H1 (cell line): ENCODE results near the gene PASK. TPM values are rescaled to one million over a fixed set of nuclear protein-coding genes. Genes with fewer than 3 reads are reported as not detected.

ENCODE experiments used
- CTCF ChIA-PET: fragments of 300-600 bp; sonication (Branson Sonifier 250); formaldehyde crosslinking; loops from one replicate; lab custom pipeline; 2021; ENCODE audit not compliant: partially characterized antibody; lab: Charles Lee
- POLR2A ChIA-PET: fragments of 300-600 bp; sonication (Branson Sonifier 250); formaldehyde crosslinking; loops from one replicate; lab custom pipeline; 2021; ENCODE audit warnings: inconsistent platforms; ENCODE audit not compliant: partially characterized antibody; lab: Charles Lee
- DNase-seq, 2 experiments: peaks; one replicate each; pipeline versions ENCODE4 v3.0.0 to v3.0.0-alpha.2; 2010 to 2022; ENCODE audit warnings: low spot score in 2 of 2, low read depth in 1 of 2, mixed read lengths in 1 of 2
- FAIRE-seq: peaks from 2 replicates; lab custom pipeline; 2011; peaks lifted over from hg19 to GRCh38; lab: Jason Lieb, UNC
- H2AFZ ChIP-seq: 2 replicates; pipeline ENCODE4 v1.8.1; 2012; ENCODE audit warnings: low read length, inconsistent platforms
- H2AK5ac ChIP-seq: 2 replicates; pipeline ENCODE4 v1.6.1; 2013; ENCODE audit warnings: low read depth, low read length
- H2BK120ac ChIP-seq: replicated peaks from 2 replicates; pipeline ENCODE3; 2013; ENCODE audit warnings: low read depth, low read length, inconsistent platforms
- H2BK12ac ChIP-seq: 2 replicates; pipeline ENCODE4 v1.6.1; 2013; ENCODE audit warnings: low read depth, low read length
- H2BK15ac ChIP-seq: 2 replicates; pipeline ENCODE4 v1.6.1; 2013; ENCODE audit warnings: low read length
- H2BK20ac ChIP-seq: 2 replicates; pipeline ENCODE4 v1.6.1; 2013; ENCODE audit warnings: low read length
- H2BK5ac ChIP-seq: 2 replicates; pipeline ENCODE4 v1.6.1; 2013; ENCODE audit warnings: low read depth, low read length
- H3K14ac ChIP-seq: 2 replicates; pipeline ENCODE4 v1.6.1; 2013; ENCODE audit warnings: inconsistent platforms; ENCODE audit not compliant: insufficient read length
- H3K18ac ChIP-seq: 2 replicates; pipeline ENCODE4 v1.6.1; 2013; ENCODE audit warnings: low read length; ENCODE audit errors: extremely low read depth
- H3K23ac ChIP-seq: 2 replicates; pipeline ENCODE4 v1.6.1; 2013; ENCODE audit warnings: inconsistent platforms; ENCODE audit not compliant: insufficient read length
- H3K23me2 ChIP-seq: 2 replicates; pipeline ENCODE4 v1.6.1; 2013; ENCODE audit warnings: low read depth, low read length
- H3K27ac ChIP-seq: 2 replicates; pipeline ENCODE4 v1.6.1; 2011; ENCODE audit warnings: low read depth, low read length, inconsistent platforms
- H3K27me3 ChIP-seq, 4 experiments: replicated peaks in 1 of 4; 1 replicate in 1 of 4; 2 replicates in 3 of 4; pipeline versions ENCODE4 v1.6.1 to v1.8.1; 2011 to 2013; ENCODE audit warnings: low read length in 3 of 4, mild to moderate bottlenecking in 3 of 4, inconsistent platforms in 2 of 4, mixed read lengths in 2 of 4, moderate library complexity in 1 of 4; ENCODE audit not compliant: control insufficient read depth in 3 of 4, insufficient read depth in 3 of 4; ENCODE audit errors: extremely low read depth in 1 of 4
- H3K36me3 ChIP-seq, 4 experiments: 2 replicates each; pipeline versions ENCODE4 v1.6.1 to v1.8.1; 2011 to 2013; ENCODE audit warnings: mild to moderate bottlenecking in 4 of 4, low read length in 3 of 4, moderate library complexity in 2 of 4, control low read depth in 1 of 4, inconsistent platforms in 1 of 4; ENCODE audit not compliant: insufficient read depth in 4 of 4, control insufficient read depth in 2 of 4
- H3K4ac ChIP-seq: replicated peaks from 2 replicates; pipeline ENCODE3; 2013; ENCODE audit warnings: low read length, low read depth, mixed read lengths, inconsistent platforms; ENCODE audit not compliant: insufficient read length
- H3K4me1 ChIP-seq, 4 experiments: replicated peaks in 1 of 4; 1 replicate in 1 of 4; 2 replicates in 3 of 4; pipeline versions ENCODE4 v1.6.1 to v1.8.1; 2011 to 2013; ENCODE audit warnings: low read length in 3 of 4, inconsistent platforms in 2 of 4, mixed read lengths in 1 of 4; ENCODE audit not compliant: insufficient read depth in 4 of 4, control insufficient read depth in 3 of 4
- H3K4me2 ChIP-seq, 2 experiments: 2 replicates each; pipeline versions ENCODE4 v1.6.1 to v1.8.1; 2011 to 2013; ENCODE audit warnings: low read depth in 2 of 2, low read length in 2 of 2, control low read depth in 1 of 2, inconsistent platforms in 1 of 2, mild to moderate bottlenecking in 1 of 2; ENCODE audit not compliant: insufficient read depth in 1 of 2
- H3K4me3 ChIP-seq, 4 experiments: fragments of 200-600, 300-600 bp in 1 of 4; sonication (generic), shearing (Covaris generic), sonication (Bioruptor Twin) in 1 of 4; 2 replicates each; pipeline versions ENCODE4 v1.5.1 to v1.8.1; 2011 to 2016; ENCODE audit warnings: low read length in 4 of 4, low read depth in 3 of 4, control low read depth in 2 of 4, inconsistent platforms in 2 of 4, mild to moderate bottlenecking in 2 of 4, mixed read lengths in 1 of 4, moderate library complexity in 1 of 4; ENCODE audit not compliant: insufficient read depth in 2 of 4; ENCODE audit errors: extremely low read depth in 1 of 4
- H3K56ac ChIP-seq: replicated peaks from 2 replicates; pipeline ENCODE3; 2013; ENCODE audit warnings: low read depth, mild to moderate bottlenecking, mixed read lengths, low read length, inconsistent platforms; ENCODE audit not compliant: insufficient read length
- H3K79me1 ChIP-seq: 2 replicates; pipeline ENCODE4 v1.6.1; 2013; ENCODE audit warnings: low read depth, low read length, control low read depth
- H3K79me2 ChIP-seq, 2 experiments: 2 replicates each; pipeline versions ENCODE4 v1.6.1 to v1.8.1; 2012 to 2013; ENCODE audit warnings: low read length in 2 of 2, mild to moderate bottlenecking in 2 of 2, inconsistent platforms in 1 of 2; ENCODE audit not compliant: insufficient read depth in 2 of 2, control insufficient read depth in 1 of 2
- H3K9ac ChIP-seq, 4 experiments: replicated peaks in 1 of 4; 1 replicate in 1 of 4; 2 replicates in 3 of 4; pipeline versions ENCODE4 v1.6.1 to v1.8.1; 2011 to 2013; ENCODE audit warnings: low read depth in 3 of 4, low read length in 3 of 4, control low read depth in 2 of 4, mild to moderate bottlenecking in 2 of 4, moderate library complexity in 2 of 4, inconsistent platforms in 1 of 4; ENCODE audit errors: extremely low read depth in 1 of 4
- H3K9me3 ChIP-seq, 2 experiments: 2 replicates each; pipeline versions ENCODE4 v1.6.1 to v1.8.1; 2012 to 2013; ENCODE audit warnings: mild to moderate bottlenecking in 2 of 2, moderate library complexity in 2 of 2, control low read depth in 1 of 2, inconsistent platforms in 1 of 2, low read depth in 1 of 2, low read length in 1 of 2, mixed read lengths in 1 of 2; ENCODE audit not compliant: insufficient read depth in 2 of 2
- H4K20me1 ChIP-seq, 2 experiments: replicated peaks in 1 of 2; 2 replicates each; pipeline versions ENCODE3 to v1.8.1; 2011 to 2013; ENCODE audit warnings: inconsistent platforms in 2 of 2, low read length in 2 of 2, mild to moderate bottlenecking in 1 of 2; ENCODE audit not compliant: insufficient read depth in 2 of 2, control insufficient read depth in 1 of 2
- H4K5ac ChIP-seq: 2 replicates; pipeline ENCODE4 v1.6.1; 2013; ENCODE audit warnings: low read length, low read depth, mixed read lengths, inconsistent platforms; ENCODE audit not compliant: insufficient read length
- H4K8ac ChIP-seq: 2 replicates; pipeline ENCODE4 v1.8.0; 2013; ENCODE audit warnings: mild to moderate bottlenecking, moderate library complexity, low read length, inconsistent platforms; ENCODE audit not compliant: insufficient read depth; ENCODE audit errors: extremely low read depth
- H4K91ac ChIP-seq: replicated peaks from 2 replicates; pipeline ENCODE3; 2013; ENCODE audit warnings: low read length, mixed read lengths, inconsistent platforms; ENCODE audit not compliant: insufficient read length
- CBX8 ChIP-seq: fragments of 300-800, 300-1000 bp; sonication (generic); IDR thresholded peaks from 2 replicates; pipeline ENCODE4 v1.7.1; 2016; ENCODE audit warnings: low read depth, low read length, borderline replicate concordance
- CHD2 ChIP-seq: IDR thresholded peaks from 2 replicates; pipeline ENCODE4 v1.6.1; 2012; ENCODE audit warnings: low read length, improper control_type of control experiment
- CREB1 ChIP-seq: IDR thresholded peaks from 2 replicates; pipeline ENCODE4 v1.6.1; 2012; ENCODE audit warnings: inconsistent platforms
- EGR1 ChIP-seq: IDR thresholded peaks from 2 replicates; pipeline ENCODE4 v1.6.1; 2011; ENCODE audit warnings: low read depth, low read length, borderline replicate concordance
- EZH2 ChIP-seq: fragments of 200-600 bp; sonication (generic); IDR thresholded peaks from 2 replicates; pipeline ENCODE4 v1.7.1; 2012; ENCODE audit warnings: low read depth, mild to moderate bottlenecking, moderate library complexity, low read length, inconsistent platforms; ENCODE audit not compliant: severe bottlenecking
- JUND ChIP-seq: IDR thresholded peaks from 2 replicates; pipeline ENCODE4 v1.6.1; 2011; ENCODE audit warnings: mild to moderate bottlenecking, improper control_type of control experiment, low read length
- KDM4A ChIP-seq: IDR thresholded peaks from one replicate; pipeline ENCODE4 v1.7.1; 2012; ENCODE audit warnings: low read depth, mild to moderate bottlenecking, moderate library complexity, low read length, inconsistent platforms; ENCODE audit not compliant: severe bottlenecking
- POLR2A ChIP-seq, 2 experiments: IDR thresholded peaks; 1 replicate in 1 of 2; 2 replicates in 1 of 2; pipeline ENCODE4 v1.6.1; 2011; ENCODE audit warnings: low read depth in 2 of 2, low read length in 2 of 2, mild to moderate bottlenecking in 2 of 2; ENCODE audit errors: control extremely low read depth in 1 of 2
- SP1 ChIP-seq: IDR thresholded peaks from 2 replicates; pipeline ENCODE4 v1.6.1; 2011; ENCODE audit warnings: low read depth, low read length
- SRF ChIP-seq: IDR thresholded peaks from 2 replicates; pipeline ENCODE4 v1.6.1; 2011; ENCODE audit warnings: mild to moderate bottlenecking, low read depth, low read length, moderate library complexity
- TBP ChIP-seq: IDR thresholded peaks from 2 replicates; pipeline ENCODE4 v1.6.1; 2011; ENCODE audit warnings: low read depth, low read length, improper control_type of control experiment
- TCF12 ChIP-seq: IDR thresholded peaks from 2 replicates; pipeline ENCODE4 v1.6.1; 2011; ENCODE audit warnings: low read depth, mild to moderate bottlenecking, low read length
- WGBS, 2 experiments: shearing (Covaris generic) in 1 of 2; methylation state at CpG; one replicate each; pipeline versions ENCODE4 v1.1.6 to v1.1.7; 2013 to 2015; ENCODE audit warnings: low lambda C conversion rate in 2 of 2, mixed read lengths in 2 of 2, inconsistent platforms in 1 of 2, low coverage in 1 of 2, missing lambda C conversion rate in 1 of 2; ENCODE audit not compliant: insufficient replicate concordance in 2 of 2, insufficient coverage in 1 of 2, insufficient read length in 1 of 2; ENCODE audit errors: extremely low coverage in 1 of 2, missing lambda C conversion rate in 1 of 2; 5-methylcytosine and 5-hydroxymethylcytosine counted together
- polyA plus RNA-seq, 7 experiments: library from polyadenylated mRNA; depleted of rRNA in 3 of 7; stranded (reverse) in 5 of 7; unstranded in 2 of 7; fragments of >200 nt in 5 of 7; fragments of 200-250 nt in 2 of 7; gene quantifications; 1 replicate in 5 of 7; 2 replicates in 1 of 7; 4 replicates in 1 of 7; pipeline versions ENCODE4 v1.2.1 to v1.2.3, GENCODE V29; 2011 to 2013; ENCODE audit warnings: missing spikeins in 2 of 7, mixed read lengths in 2 of 7
- total RNA-seq: library from RNA; stranded (reverse); fragmentation: NEBNext Ultra II Directional; extraction: Animal tissue kit (Norgen Biotek cat#: 25700); gene quantifications from 2 replicates; pipeline ENCODE4 v1.2.1, GENCODE V29; 2021
- TF ChIP-seq, protein P1 (sequence below): IDR thresholded peaks from 2 replicates; pipeline ENCODE4 v1.6.1; 2012; ENCODE audit warnings: inconsistent platforms

PASK gene
- total and polyA plus RNA-seq, 2 of the 8 experiments (the other 6 are each of a cell fraction or from before 2014, with no cell fraction given): 20.5 to 66.1 TPM

DNA sequence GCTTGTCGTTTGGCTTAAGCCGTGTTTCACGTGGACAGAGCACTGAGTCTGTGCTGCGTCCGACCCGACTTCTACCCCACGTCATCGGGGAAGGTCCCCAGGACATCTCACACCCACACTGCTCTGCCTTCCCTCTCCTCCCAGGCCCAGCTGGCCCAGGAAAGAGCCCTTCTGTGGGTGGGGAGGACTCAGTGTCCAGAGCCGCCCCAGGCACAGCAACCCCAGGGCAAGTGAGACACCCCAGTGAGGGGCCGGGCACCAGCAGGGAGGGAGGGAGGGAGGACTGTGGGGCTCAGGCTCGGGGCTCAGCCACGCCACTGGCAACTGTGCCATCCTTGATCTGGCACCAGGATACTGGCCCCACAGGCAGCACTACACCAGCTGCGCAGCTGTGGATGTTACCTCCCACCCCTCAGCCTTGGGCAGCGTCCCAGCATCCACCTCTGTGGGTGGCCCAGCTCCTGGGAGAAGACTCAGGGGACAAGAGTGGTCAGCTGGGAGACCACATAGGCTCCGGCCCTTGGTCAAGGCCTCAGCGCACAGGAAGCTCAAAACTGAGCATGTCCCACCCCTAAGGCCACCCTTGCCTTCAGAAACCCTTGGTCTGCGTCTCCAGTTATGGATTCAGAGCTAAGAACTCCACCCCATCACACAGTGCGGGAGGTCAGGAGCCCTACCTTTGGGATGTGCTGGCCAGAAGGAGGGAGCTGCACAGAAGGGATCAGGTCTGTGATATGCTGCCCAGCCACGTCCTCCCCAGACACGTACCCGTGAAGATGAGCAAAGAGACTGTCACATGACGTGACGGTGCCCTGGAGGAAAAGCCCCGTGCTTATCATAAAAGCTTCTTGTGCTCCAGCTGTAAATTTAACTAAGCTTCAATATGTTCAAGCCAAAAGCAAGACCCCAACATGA lies 11.7 kb downstream of the PASK start:
- Histone ChIP-seq H2BK20ac (no peak overlapping the region), H3K4ac (no peak overlapping the region), H3K9me3 (no peaks in the 10 kb centered on the region), H3K14ac (no peak overlapping the region), H2BK15ac (no peak overlapping the region), H3K23ac (no peak overlapping the region), H4K91ac (no peak overlapping the region), H2BK12ac (no peak overlapping the region), H2AFZ (no peak overlapping the region), H3K4me3 (no peak overlapping the region), H4K8ac (no peak overlapping the region), H3K79me1 (no peaks in the 10 kb centered on the region; the same call in none of the 2 replicates), H2BK120ac (no peak overlapping the region), H3K23me2 (no peaks in the 10 kb centered on the region), H3K27ac (no peak overlapping the region), H3K27me3 (no peaks in the 10 kb centered on the region), H4K5ac (no peak overlapping the region), H3K18ac (no peak overlapping the region), H3K4me1 (no peaks in the 10 kb centered on the region), H3K56ac (no peak overlapping the region), H3K4me2 (no peak overlapping the region), H3K79me2 (no peaks in the 10 kb centered on the region), H4K20me1 (peaks cover 0 to 15% of the 10 kb centered on the region in 2 experiments), H2BK5ac (no peak overlapping the region), H3K36me3 (peaks cover 6 to 34% (median 20%) of the 10 kb centered on the region in 4 experiments; a peak in 7 of 8 replicates), H2AK5ac (no peak overlapping the region), H3K9ac (no peak overlapping the region)
- WGBS, 2 experiments: 92% methylated on average over 19 of the region's 24 CpGs; no CpG with 5 or more reads in 1 of the 2 experiments
- no peak for FAIRE-seq
- CTCF ChIA-PET: interaction anchor here (1.1 to 1.4 kb wide), 3 partner anchors 13 to 286 kb away, joined by 3 read pairs; no protein-coding TSS in a partner anchor
- no peak for DNase-seq
- POLR2A ChIA-PET: interaction anchor here (1.3 kb wide), 1 partner anchor 12 kb away, joined by 4 read pairs; the partner anchor contains the start of gene PASK
- no peak for TF ChIP-seq TCF12
- TF ChIP-seq EGR1: no peak
- no peak for TF ChIP-seq TBP
- no peak for TF ChIP-seq POLR2A (IDR thresholded peaks at IDR 0.05; ENCODE audit: control extremely low read depth in 1 of 2, low read depth in 2 of 2, low read length in 2 of 2)
- TF ChIP-seq JUND: no peak
- TF ChIP-seq, protein P1, sequence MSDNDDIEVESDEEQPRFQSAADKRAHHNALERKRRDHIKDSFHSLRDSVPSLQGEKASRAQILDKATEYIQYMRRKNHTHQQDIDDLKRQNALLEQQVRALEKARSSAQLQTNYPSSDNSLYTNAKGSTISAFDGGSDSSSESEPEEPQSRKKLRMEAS: no peak
- TF ChIP-seq KDM4A: no peak
- no peak for TF ChIP-seq SRF
- TF ChIP-seq CREB1: no peak
- TF ChIP-seq EZH2: no peak
- TF ChIP-seq CBX8: no peak
- no peak for TF ChIP-seq CHD2
- TF ChIP-seq SP1: no peak
